ENCODE data around the gene NR2C1. TPM values are rescaled to one million over a fixed set of nuclear protein-coding genes. Genes with fewer than 3 reads are reported as not detected.
"Not testable (repeated sequence)": the region's sequence is repeated elsewhere in the genome, so short reads cannot be mapped to it uniquely, and the experiment has no call there.

NR2C1 gene
- total RNA-seq, 1 donor from 2014 or later = 44.3 TPM

GRCh38 chr12:95102916-95103671, 29.7 kb upstream of the NR2C1 start:
- Mint-ChIP-seq H3K36me3 (ENCODE audit: low read depth, unreplicated experiment) (peaks cover 12% of the 10 kb centered on the region), H3K4me3 (ENCODE audit: unreplicated experiment) (no peak overlapping the region), H3K4me1 (ENCODE audit: low read depth, unreplicated experiment) (peaks cover 14% of the 10 kb centered on the region), H3K27ac (ENCODE audit: unreplicated experiment) (no peak overlapping the region), H3K9me3 (ENCODE audit: unreplicated experiment) (peaks cover 2% of the 10 kb centered on the region), H3K27me3 (ENCODE audit: low read depth, unreplicated experiment) (no peaks in the 10 kb centered on the region)
- Histone ChIP-seq H3K4me2 (ENCODE audit: low read length) (peak overlapping the region; percentile 73), H3K4me1 (ENCODE audit: insufficient read depth, low read length) (peaks cover 23% of the 10 kb centered on the region), H3K79me2 (ENCODE audit: insufficient read depth, low read length) (no peaks in the 10 kb centered on the region), H4K20me1 (ENCODE audit: insufficient read depth, low read length) (no peaks in the 10 kb centered on the region), H3K36me3 (ENCODE audit: insufficient read depth, low read length) (no peaks in the 10 kb centered on the region), H3K4me3 (ENCODE audit: insufficient read depth, low read depth, low read length) (no peak overlapping the region), H3K27ac (ENCODE audit: low read depth, low read length) (peak overlapping the region; percentile 51), H3K27me3 (ENCODE audit: insufficient read depth, low read length) (no peaks in the 10 kb centered on the region), H2AFZ (ENCODE audit: low read depth, low read length) (no peak overlapping the region), H3K9me3 (ENCODE audit: insufficient read depth, low read depth, low read length) (no peaks in the 10 kb centered on the region), H3K9ac (ENCODE audit: low read length) (no peak overlapping the region)
- DNase-seq (ENCODE audit: low read depth) = peak; percentile 92
- no peak for FAIRE-seq
- TF ChIP-seq CTCF (IDR thresholded peaks at IDR 0.05; ENCODE audit: insufficient read depth, low read depth, low read length) = no peak
- TF ChIP-seq EZH2 (IDR thresholded peaks at IDR 0.05; ENCODE audit: insufficient read depth, low read length) = no peak

- H3K36me3 ChIP-seq (ENCODE audit: insufficient read depth, low read length); H3K27ac Mint-ChIP-seq (ENCODE audit: unreplicated experiment); H4K20me1 ChIP-seq (ENCODE audit: insufficient read depth, low read length); H3K9ac ChIP-seq (ENCODE audit: low read length); H3K9me3 ChIP-seq (ENCODE audit: insufficient read depth, low read depth, low read length); H3K27me3 Mint-ChIP-seq (ENCODE audit: low read depth, unreplicated experiment); H3K4me3 ChIP-seq (ENCODE audit: insufficient read depth, low read depth, low read length); H3K27ac ChIP-seq (ENCODE audit: low read depth, low read length); H3K79me2 ChIP-seq (ENCODE audit: insufficient read depth, low read length); DNase-seq (ENCODE audit: low read depth); FAIRE-seq; H3K9me3 Mint-ChIP-seq (ENCODE audit: unreplicated experiment); H3K4me3 Mint-ChIP-seq (ENCODE audit: unreplicated experiment); H3K4me2 ChIP-seq (ENCODE audit: low read length); H2AFZ ChIP-seq (ENCODE audit: low read depth, low read length); H3K27me3 ChIP-seq (ENCODE audit: insufficient read depth, low read length): not testable (repeated sequence)
- peaks cover 11% of the 10 kb centered on the region for H3K36me3 Mint-ChIP-seq (ENCODE audit: low read depth, unreplicated experiment)
- H3K4me1 Mint-ChIP-seq (ENCODE audit: low read depth, unreplicated experiment) = peaks cover 16% of the 10 kb centered on the region
- peaks cover 32% of the 10 kb centered on the region for H3K4me1 ChIP-seq (ENCODE audit: insufficient read depth, low read length)
Measured at GRCh38 chr12:95101957-95102356, 28.5 kb upstream of the NR2C1 start.

GRCh38 chr12:95100264-95101190, 27.1 kb upstream of the NR2C1 start:
- H3K27ac ChIP-seq (ENCODE audit: low read depth, low read length) = no peak overlapping the region
- no peaks in the 10 kb centered on the region for H3K36me3 ChIP-seq (ENCODE audit: insufficient read depth, low read length)
- no peaks in the 10 kb centered on the region for H3K79me2 ChIP-seq (ENCODE audit: insufficient read depth, low read length)
- FAIRE-seq (no peak), DNase-seq (ENCODE audit: low read depth) (no peak)
- no peaks in the 10 kb centered on the region for H4K20me1 ChIP-seq (ENCODE audit: insufficient read depth, low read length)
- Mint-ChIP-seq H3K27me3 (ENCODE audit: low read depth, unreplicated experiment) (no peaks in the 10 kb centered on the region), H3K4me3 (ENCODE audit: unreplicated experiment) (no peak overlapping the region), H3K4me1 (ENCODE audit: low read depth, unreplicated experiment) (peaks cover 16% of the 10 kb centered on the region), H3K9me3 (ENCODE audit: unreplicated experiment) (peaks cover 2% of the 10 kb centered on the region), H3K27ac (ENCODE audit: unreplicated experiment) (no peak overlapping the region), H3K36me3 (ENCODE audit: low read depth, unreplicated experiment) (peaks cover 11% of the 10 kb centered on the region)
- H3K4me3 ChIP-seq (ENCODE audit: insufficient read depth, low read depth, low read length) = no peak overlapping the region
- TF ChIP-seq CTCF (IDR thresholded peaks at IDR 0.05; ENCODE audit: insufficient read depth, low read depth, low read length) (no peak), EZH2 (IDR thresholded peaks at IDR 0.05; ENCODE audit: insufficient read depth, low read length) (no peak)
- H3K9ac ChIP-seq (ENCODE audit: low read length) = no peak overlapping the region
- no peak overlapping the region for H2AFZ ChIP-seq (ENCODE audit: low read depth, low read length)
- peaks cover 36% of the 10 kb centered on the region for H3K4me1 ChIP-seq (ENCODE audit: insufficient read depth, low read length)
- H3K9me3 ChIP-seq (ENCODE audit: insufficient read depth, low read depth, low read length) = no peaks in the 10 kb centered on the region
- H3K27me3 ChIP-seq (ENCODE audit: insufficient read depth, low read length) = no peaks in the 10 kb centered on the region
- H3K4me2 ChIP-seq (ENCODE audit: low read length) = no peak overlapping the region

All from astrocyte (in vitro differentiated cells and primary cell).